ENCODE data around the gene CMTM2. TPM values are rescaled to one million over a fixed set of nuclear protein-coding genes. Genes with fewer than 3 reads are reported as not detected.
"Not testable (repeated sequence)": the region's sequence is repeated elsewhere in the genome, so short reads cannot be mapped to it uniquely, and the experiment has no call there.

The CMTM2 gene
- total and polyA plus RNA-seq, 5 experiments from 2014 or later: 0.18 to 0.58 TPM; not detected in 3

GRCh38 chr16:66588981-66589713 lies 9.9 kb downstream of the CMTM2 start:
- no peaks in the 10 kb centered on the region for H3K36me3 Mint-ChIP-seq
- H3K4me3 Mint-ChIP-seq: peak overlapping the region; percentile 77 to 91 (median 88)
- no peaks in the 10 kb centered on the region for H3K9me3 Mint-ChIP-seq
- POLR2A ChIA-PET: interaction anchor here (0.8 to 2.6 kb wide), 9 partner anchors 13 to 183 kb away, joined by 3 to 32 read pairs (median 4); partner anchors contain the start of gene CKLF
- peak overlapping the region; percentile 18 to 91 (median 68) for H3K27ac Mint-ChIP-seq
- peaks cover 0 to 5% (median 0%) of the 10 kb centered on the region in 5 donors for H3K27me3 Mint-ChIP-seq
- DNase-seq (peak; percentile 35 to 85 (median 56)), ATAC-seq (peak; percentile 95)
- H3K4me1 Mint-ChIP-seq: peaks cover 13 to 45% (median 34%) of the 10 kb centered on the region in 4 donors

GRCh38 chr16:66590322-66590721 lies 11.1 kb downstream of the CMTM2 start:
- Mint-ChIP-seq H3K36me3 (no peaks in the 10 kb centered on the region), H3K4me1 (peaks cover 13 to 50% (median 34%) of the 10 kb centered on the region in 4 donors), H3K4me3 (peak overlapping the region; percentile 77 to 91 (median 88)), H3K27me3 (peaks cover 0 to 5% (median 0%) of the 10 kb centered on the region in 5 donors), H3K27ac (peak overlapping the region; percentile 49 to 93 (median 82)), H3K9me3 (no peaks in the 10 kb centered on the region)
- ATAC-seq (peak; percentile 55), DNase-seq (peak in 2 of 10 donors; percentile 46 to 49)
- POLR2A ChIA-PET: interaction anchor here (0.6 to 2.6 kb wide), 9 partner anchors 12 to 184 kb away, joined by 3 to 32 read pairs (median 4); partner anchors contain the start of gene CKLF

- Mint-ChIP-seq H3K27me3 (peaks cover 0 to 3% (median 0%) of the 10 kb centered on the region in 5 donors), H3K36me3 (no peaks in the 10 kb centered on the region), H3K4me1 (peaks cover 13 to 45% (median 32%) of the 10 kb centered on the region in 4 donors), H3K4me3 (peak overlapping the region in 6 of 10 donors; percentile 77 to 90 (median 86)), H3K27ac (no peak overlapping the region), H3K9me3 (no peaks in the 10 kb centered on the region)
- POLR2A ChIA-PET: interaction anchor here (0.9 to 2.6 kb wide), 4 partner anchors 13 to 60 kb away, joined by 3 to 32 read pairs (median 4); no protein-coding TSS in a partner anchor
- ATAC-seq (no peak), DNase-seq (no peak)
These were observed 11.8 kb downstream of the CMTM2 start for GRCh38 chr16:66591018-66591417.

- Mint-ChIP-seq H3K27me3 (peaks cover 0 to 3% (median 0%) of the 10 kb centered on the region in 5 donors), H3K27ac (no peak overlapping the region), H3K36me3 (no peaks in the 10 kb centered on the region), H3K4me1 (peaks cover 14 to 41% (median 35%) of the 10 kb centered on the region in 4 donors), H3K4me3 (no peak overlapping the region), H3K9me3 (no peaks in the 10 kb centered on the region)
- DNase-seq (no peak), ATAC-seq (no peak)
- POLR2A ChIA-PET: no interaction called here
These were observed 13.0 kb downstream of the CMTM2 start for GRCh38 chr16:66592241-66592640.

- POLR2A ChIA-PET: no interaction called here
- peaks cover 13 to 41% (median 35%) of the 10 kb centered on the region in 4 donors for H3K4me1 Mint-ChIP-seq
These were observed 13.6 kb downstream of the CMTM2 start for GRCh38 chr16:66592814-66593213.

GRCh38 chr16:66594739-66595138 lies 15.5 kb downstream of the CMTM2 start:
- ATAC-seq (no peak), DNase-seq (no peak)
- Mint-ChIP-seq H3K4me1 (peaks cover 13 to 42% (median 36%) of the 10 kb centered on the region in 4 donors), H3K4me3 (no peak overlapping the region), H3K9me3 (no peaks in the 10 kb centered on the region), H3K27ac (no peak overlapping the region), H3K36me3 (no peaks in the 10 kb centered on the region), H3K27me3 (peaks cover 0 to 4% (median 0%) of the 10 kb centered on the region in 5 donors)
- POLR2A ChIA-PET: interaction anchor here (0.6 to 1.8 kb wide), 2 partner anchors 9 to 161 kb away, joined by 3 to 7 read pairs; partner anchors contain the start of gene CMTM3

More at GRCh38 chr16:66592814-66593213, 13.6 kb downstream of the CMTM2 start:
- Mint-ChIP-seq H3K36me3 (no peaks in the 10 kb centered on the region), H3K4me3 (no peak overlapping the region), H3K9me3 (no peaks in the 10 kb centered on the region), H3K27me3 (peaks cover 0 to 3% (median 0%) of the 10 kb centered on the region in 5 donors), H3K27ac (peak overlapping the region in 1 of 10 donors; percentile 4)
- ATAC-seq: no peak
- DNase-seq: no peak

GRCh38 chr16:66596559-66596958 lies 17.3 kb downstream of the CMTM2 start:
- not testable (repeated sequence) for H3K36me3 Mint-ChIP-seq, DNase-seq, H3K27me3 Mint-ChIP-seq, H3K9me3 Mint-ChIP-seq, H3K4me3 Mint-ChIP-seq, ATAC-seq
- POLR2A ChIA-PET: interaction anchor here (0.7 to 0.9 kb wide), 2 partner anchors 10 to 75 kb away, joined by 3 read pairs; no protein-coding TSS in a partner anchor
- Mint-ChIP-seq H3K4me1 (peaks cover 10 to 40% (median 35%) of the 10 kb centered on the region in 4 donors), H3K27ac (peak overlapping the region in 2 of 10 donors; percentile 59 to 77)

GRCh38 chr16:66596986-66597848 lies 18.0 kb downstream of the CMTM2 start:
- DNase-seq (no peak), ATAC-seq (no peak)
- Mint-ChIP-seq H3K27ac (peak overlapping the region in 9 of 10 donors; percentile 27 to 77 (median 56)), H3K27me3 (peaks cover 0 to 2% (median 0%) of the 10 kb centered on the region in 5 donors), H3K4me3 (peak overlapping the region in 2 of 10 donors; percentile 3 to 42), H3K4me1 (peaks cover 10 to 40% (median 35%) of the 10 kb centered on the region in 4 donors), H3K36me3 (peaks cover 0 to 6% (median 0%) of the 10 kb centered on the region in 3 donors), H3K9me3 (peaks cover 0 to 7% (median 0%) of the 10 kb centered on the region in 9 donors)
- POLR2A ChIA-PET: interaction anchor here (0.6 to 0.9 kb wide), 3 partner anchors 9 to 161 kb away, joined by 3 to 4 read pairs (median 3); no protein-coding TSS in a partner anchor

- peaks cover 13 to 44% (median 40%) of the 10 kb centered on the region in 4 donors for H3K4me1 Mint-ChIP-seq
- POLR2A ChIA-PET: no interaction called here
- H3K4me3 Mint-ChIP-seq: peak overlapping the region in 2 of 10 donors; percentile 14 to 24
- H3K9me3 Mint-ChIP-seq: peaks cover 0 to 7% (median 0%) of the 10 kb centered on the region in 9 donors
- H3K27ac Mint-ChIP-seq: peak overlapping the region in 9 of 10 donors; percentile 0 to 85 (median 59)
- peaks cover 0 to 2% (median 0%) of the 10 kb centered on the region in 5 donors for H3K27me3 Mint-ChIP-seq
- peak; percentile 50 to 64 for ATAC-seq
- H3K36me3 Mint-ChIP-seq: peaks cover 0 to 6% (median 0%) of the 10 kb centered on the region in 3 donors
- no peak for DNase-seq
These were observed 18.8 kb downstream of the CMTM2 start for GRCh38 chr16:66598111-66598510.

- POLR2A ChIA-PET: no interaction called here
- peak overlapping the region in 9 of 10 donors; percentile 8 to 82 (median 41) for H3K27ac Mint-ChIP-seq
- H3K27me3 Mint-ChIP-seq: peaks cover 0 to 2% (median 0%) of the 10 kb centered on the region in 5 donors
- H3K9me3 Mint-ChIP-seq: peaks cover 0 to 7% (median 0%) of the 10 kb centered on the region in 9 donors
- DNase-seq (peak in 3 of 10 donors; percentile 31 to 62 (median 57)), ATAC-seq (peak in 1 of 2 donors; percentile 29)
- peak overlapping the region in 5 of 10 donors; percentile 5 to 39 (median 28) for H3K4me3 Mint-ChIP-seq
- peaks cover 0 to 6% (median 0%) of the 10 kb centered on the region in 3 donors for H3K36me3 Mint-ChIP-seq
- peaks cover 18 to 53% (median 48%) of the 10 kb centered on the region in 4 donors for H3K4me1 Mint-ChIP-seq
These were observed 20.5 kb downstream of the CMTM2 start for GRCh38 chr16:66599726-66600125.

- Mint-ChIP-seq H3K9me3 (peaks cover 0 to 7% (median 0%) of the 10 kb centered on the region in 9 donors), H3K4me1 (peaks cover 18 to 53% (median 46%) of the 10 kb centered on the region in 4 donors), H3K27ac (peak overlapping the region in 4 of 10 donors; percentile 39 to 86 (median 72)), H3K36me3 (peaks cover 0 to 6% (median 0%) of the 10 kb centered on the region in 3 donors), H3K27me3 (peaks cover 0 to 2% (median 0%) of the 10 kb centered on the region in 5 donors), H3K4me3 (peak overlapping the region in 1 of 10 donors; percentile 31)
- ATAC-seq (no peak), DNase-seq (no peak)
- POLR2A ChIA-PET: no interaction called here
These were observed 21.2 kb downstream of the CMTM2 start for GRCh38 chr16:66600477-66600876.
